Measurements from ENCODE around the gene NBEAL1.

DNA sequence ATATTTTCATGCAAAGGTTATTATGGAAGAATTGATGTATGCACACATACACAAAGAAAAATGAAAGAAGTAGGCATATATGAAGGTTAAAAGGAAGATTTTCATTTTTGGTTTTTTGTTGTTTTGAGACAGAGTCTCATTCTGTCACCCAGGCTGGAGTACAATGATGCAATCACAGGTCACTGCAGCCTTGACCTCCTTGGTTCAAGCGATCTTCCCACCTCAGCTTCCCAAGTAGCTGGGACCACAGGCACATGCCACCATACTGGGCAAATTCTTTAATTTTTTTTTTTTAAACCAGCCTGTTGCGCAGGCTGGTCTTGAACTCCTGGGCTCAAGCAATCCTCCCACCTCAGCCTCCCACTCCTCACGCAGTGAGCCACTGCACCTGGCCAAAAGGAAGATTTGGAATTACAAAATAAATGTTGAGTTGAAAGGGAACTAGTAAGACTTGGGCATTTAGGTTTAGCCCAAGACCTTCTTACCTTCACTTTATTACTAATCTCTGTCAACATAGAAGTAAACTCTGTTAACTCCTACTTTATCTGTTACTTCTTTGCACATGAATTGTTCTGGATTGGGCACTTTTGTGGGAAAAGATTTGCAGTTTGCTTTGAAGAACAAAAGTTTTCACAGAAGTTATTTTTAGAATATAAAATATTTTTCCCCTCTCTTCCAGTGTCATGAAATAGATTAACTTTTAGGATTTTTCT lies 31.7 kb upstream of the NBEAL1 start:
- TF ChIP-seq, protein P1, sequence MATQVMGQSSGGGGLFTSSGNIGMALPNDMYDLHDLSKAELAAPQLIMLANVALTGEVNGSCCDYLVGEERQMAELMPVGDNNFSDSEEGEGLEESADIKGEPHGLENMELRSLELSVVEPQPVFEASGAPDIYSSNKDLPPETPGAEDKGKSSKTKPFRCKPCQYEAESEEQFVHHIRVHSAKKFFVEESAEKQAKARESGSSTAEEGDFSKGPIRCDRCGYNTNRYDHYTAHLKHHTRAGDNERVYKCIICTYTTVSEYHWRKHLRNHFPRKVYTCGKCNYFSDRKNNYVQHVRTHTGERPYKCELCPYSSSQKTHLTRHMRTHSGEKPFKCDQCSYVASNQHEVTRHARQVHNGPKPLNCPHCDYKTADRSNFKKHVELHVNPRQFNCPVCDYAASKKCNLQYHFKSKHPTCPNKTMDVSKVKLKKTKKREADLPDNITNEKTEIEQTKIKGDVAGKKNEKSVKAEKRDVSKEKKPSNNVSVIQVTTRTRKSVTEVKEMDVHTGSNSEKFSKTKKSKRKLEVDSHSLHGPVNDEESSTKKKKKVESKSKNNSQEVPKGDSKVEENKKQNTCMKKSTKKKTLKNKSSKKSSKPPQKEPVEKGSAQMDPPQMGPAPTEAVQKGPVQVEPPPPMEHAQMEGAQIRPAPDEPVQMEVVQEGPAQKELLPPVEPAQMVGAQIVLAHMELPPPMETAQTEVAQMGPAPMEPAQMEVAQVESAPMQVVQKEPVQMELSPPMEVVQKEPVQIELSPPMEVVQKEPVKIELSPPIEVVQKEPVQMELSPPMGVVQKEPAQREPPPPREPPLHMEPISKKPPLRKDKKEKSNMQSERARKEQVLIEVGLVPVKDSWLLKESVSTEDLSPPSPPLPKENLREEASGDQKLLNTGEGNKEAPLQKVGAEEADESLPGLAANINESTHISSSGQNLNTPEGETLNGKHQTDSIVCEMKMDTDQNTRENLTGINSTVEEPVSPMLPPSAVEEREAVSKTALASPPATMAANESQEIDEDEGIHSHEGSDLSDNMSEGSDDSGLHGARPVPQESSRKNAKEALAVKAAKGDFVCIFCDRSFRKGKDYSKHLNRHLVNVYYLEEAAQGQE (IDR thresholded peaks at IDR 0.05; ENCODE audit: insufficient read depth in 1 of 2, low read depth in 2 of 2, low read length in 2 of 2): no peak
- no peak for TF ChIP-seq TAF1 (IDR thresholded peaks at IDR 0.05; ENCODE audit: borderline replicate concordance, insufficient read depth, low read length)
- TF ChIP-seq SIN3A (IDR thresholded peaks at IDR 0.05; ENCODE audit: borderline replicate concordance, insufficient read depth, low read length): no peak
